ENCODE results near the gene MAPRE2. TPM values are rescaled to one million over a fixed set of nuclear protein-coding genes. Genes with fewer than 3 reads are reported as not detected.

Gene MAPRE2
- total and polyA plus RNA-seq, 4 donors = 12.5 to 57.8 (median 19.8) TPM

DNA sequence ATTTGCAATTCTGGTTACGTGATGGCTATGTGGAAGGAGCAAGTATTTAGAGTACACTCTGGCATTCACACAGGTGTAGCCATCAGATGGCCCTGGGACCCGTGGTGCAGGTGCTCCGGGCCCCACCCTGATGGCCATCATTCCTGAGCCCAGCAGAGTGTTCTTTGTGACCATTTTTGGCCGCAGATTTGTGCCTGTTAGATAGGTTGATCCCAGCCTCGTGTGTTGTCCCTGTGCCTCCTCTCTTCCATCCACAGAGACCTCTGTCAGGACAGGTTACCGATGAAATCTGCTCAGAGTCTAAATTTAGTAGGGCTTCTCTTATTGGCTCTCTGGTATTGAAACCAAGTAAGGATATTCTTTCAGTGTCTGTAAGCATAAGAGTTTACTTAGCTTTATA is 33.9 kb downstream of the MAPRE2 start:
- Histone ChIP-seq H3K9ac (ENCODE audit: insufficient read depth in 1 of 2, low read length in 2 of 2) (no peak overlapping the region), H3K27me3 (ENCODE audit: control insufficient read depth in 3 of 3, insufficient read depth in 3 of 3, low read length in 2 of 3) (no peaks in the 10 kb centered on the region), H3K4me3 (no peak overlapping the region), H3K36me3 (ENCODE audit: control insufficient read depth in 4 of 4, insufficient read depth in 4 of 4, low read length in 4 of 4) (peaks cover 3 to 6% (median 4%) of the 10 kb centered on the region in 4 donors), H3K27ac (ENCODE audit: low read depth in 1 of 2, low read length in 1 of 2) (peak overlapping the region in 1 of 2 donors; percentile 90), H3K9me3 (ENCODE audit: control insufficient read depth in 4 of 4, insufficient read depth in 3 of 4, low read length in 3 of 4) (no peaks in the 10 kb centered on the region), H3K4me1 (ENCODE audit: control insufficient read depth in 5 of 5, insufficient read depth in 5 of 5, low read length in 5 of 5) (peaks cover 0 to 33% (median 4%) of the 10 kb centered on the region in 5 donors)
- TF ChIP-seq, protein P1, sequence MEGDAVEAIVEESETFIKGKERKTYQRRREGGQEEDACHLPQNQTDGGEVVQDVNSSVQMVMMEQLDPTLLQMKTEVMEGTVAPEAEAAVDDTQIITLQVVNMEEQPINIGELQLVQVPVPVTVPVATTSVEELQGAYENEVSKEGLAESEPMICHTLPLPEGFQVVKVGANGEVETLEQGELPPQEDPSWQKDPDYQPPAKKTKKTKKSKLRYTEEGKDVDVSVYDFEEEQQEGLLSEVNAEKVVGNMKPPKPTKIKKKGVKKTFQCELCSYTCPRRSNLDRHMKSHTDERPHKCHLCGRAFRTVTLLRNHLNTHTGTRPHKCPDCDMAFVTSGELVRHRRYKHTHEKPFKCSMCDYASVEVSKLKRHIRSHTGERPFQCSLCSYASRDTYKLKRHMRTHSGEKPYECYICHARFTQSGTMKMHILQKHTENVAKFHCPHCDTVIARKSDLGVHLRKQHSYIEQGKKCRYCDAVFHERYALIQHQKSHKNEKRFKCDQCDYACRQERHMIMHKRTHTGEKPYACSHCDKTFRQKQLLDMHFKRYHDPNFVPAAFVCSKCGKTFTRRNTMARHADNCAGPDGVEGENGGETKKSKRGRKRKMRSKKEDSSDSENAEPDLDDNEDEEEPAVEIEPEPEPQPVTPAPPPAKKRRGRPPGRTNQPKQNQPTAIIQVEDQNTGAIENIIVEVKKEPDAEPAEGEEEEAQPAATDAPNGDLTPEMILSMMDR (IDR thresholded peaks at IDR 0.05; ENCODE audit: control extremely low read depth, extremely low read depth) = no peak
- ATAC-seq (ENCODE audit: insufficient read depth, low FRiP score) = no peak
- DNase-seq = no peak
- WGBS, 2 donors = 81 to 82% methylated on average over 6 of the region's 6 CpGs

DNA sequence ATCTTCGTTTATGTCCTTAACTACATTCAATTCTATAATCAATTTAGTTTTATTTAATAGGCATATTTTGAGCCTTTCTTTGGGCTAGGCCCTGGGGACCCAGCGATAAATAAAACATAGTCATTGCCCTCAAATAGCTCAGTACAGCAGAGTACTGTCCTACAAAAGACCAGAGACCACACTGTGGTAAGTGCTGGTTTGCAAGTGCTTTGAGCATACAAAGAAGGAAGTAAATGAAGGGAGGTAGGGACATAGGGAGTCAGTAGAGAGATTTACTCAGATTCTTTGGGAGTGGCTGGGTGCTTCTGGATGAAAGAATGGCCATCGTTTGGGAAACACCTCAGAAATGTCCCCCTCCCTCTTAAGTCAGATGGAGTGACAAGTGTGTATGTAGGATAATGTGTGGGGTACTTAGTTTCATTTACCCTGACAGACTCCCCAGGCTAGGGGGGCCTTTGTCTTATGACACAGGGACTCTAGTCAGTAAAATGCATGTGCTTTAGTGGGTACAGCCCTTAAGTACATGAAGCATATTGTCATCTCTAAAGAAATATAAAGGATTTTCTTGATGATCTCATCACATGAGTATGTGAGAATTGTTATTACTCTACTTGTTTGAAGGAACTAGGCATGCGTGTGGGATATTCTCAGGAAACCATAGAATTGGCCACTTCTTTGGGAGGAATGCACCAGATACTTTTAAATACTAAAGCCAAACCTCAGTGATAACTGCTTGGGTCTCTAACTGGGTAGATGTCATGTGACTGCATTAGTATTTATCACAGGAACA is 35.1 kb downstream of the MAPRE2 start:
- no peak overlapping the region for H3K9ac ChIP-seq (ENCODE audit: insufficient read depth in 1 of 2, low read length in 2 of 2)
- no peak overlapping the region for H3K4me3 ChIP-seq
- DNase-seq (no peak), ATAC-seq (ENCODE audit: insufficient read depth, low FRiP score) (no peak)
- no peaks in the 10 kb centered on the region for H3K36me3 ChIP-seq (ENCODE audit: control insufficient read depth in 4 of 4, insufficient read depth in 4 of 4, low read length in 4 of 4)
- TF ChIP-seq, protein P1 (IDR thresholded peaks at IDR 0.05; ENCODE audit: control extremely low read depth, extremely low read depth) = no peak
- WGBS, 2 donors = 58 to 67% methylated on average over 4 of the region's 4 CpGs
- H3K27me3 ChIP-seq (ENCODE audit: control insufficient read depth in 3 of 3, insufficient read depth in 3 of 3, low read length in 2 of 3) = no peaks in the 10 kb centered on the region
- H3K4me1 ChIP-seq (ENCODE audit: control insufficient read depth in 5 of 5, insufficient read depth in 5 of 5, low read length in 5 of 5) = peaks cover 0 to 37% (median 4%) of the 10 kb centered on the region in 5 donors
- H3K9me3 ChIP-seq (ENCODE audit: control insufficient read depth in 4 of 4, insufficient read depth in 3 of 4, low read length in 3 of 4) = no peaks in the 10 kb centered on the region
- peak overlapping the region in 1 of 2 donors; percentile 61 for H3K27ac ChIP-seq (ENCODE audit: low read depth in 1 of 2, low read length in 1 of 2)

DNA sequence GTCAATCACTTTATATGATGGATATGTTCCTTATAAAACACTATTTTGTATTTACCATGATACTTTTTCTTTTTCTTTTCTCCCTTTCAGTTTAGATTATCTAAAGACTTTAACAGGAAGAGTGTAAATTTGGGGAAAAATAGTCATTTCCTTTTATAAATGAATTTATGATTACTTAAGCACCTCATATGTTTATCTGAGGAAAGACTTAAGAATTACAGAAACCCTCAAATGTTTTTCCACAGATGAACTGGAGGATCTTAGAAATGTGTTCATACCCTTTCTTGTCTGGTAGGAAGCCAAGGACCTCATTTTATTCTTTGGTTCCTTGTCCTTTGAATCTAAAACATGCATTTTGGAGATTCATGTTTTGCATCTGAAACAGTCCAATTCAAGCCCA is 36.7 kb downstream of the MAPRE2 start:
- no peak overlapping the region for H3K9ac ChIP-seq (ENCODE audit: insufficient read depth in 1 of 2, low read length in 2 of 2)
- no peaks in the 10 kb centered on the region for H3K27me3 ChIP-seq (ENCODE audit: control insufficient read depth in 3 of 3, insufficient read depth in 3 of 3, low read length in 2 of 3)
- H3K4me1 ChIP-seq (ENCODE audit: control insufficient read depth in 5 of 5, insufficient read depth in 5 of 5, low read length in 5 of 5) = peaks cover 0 to 34% (median 0%) of the 10 kb centered on the region in 5 donors
- H3K36me3 ChIP-seq (ENCODE audit: control insufficient read depth in 4 of 4, insufficient read depth in 4 of 4, low read length in 4 of 4) = no peaks in the 10 kb centered on the region
- ATAC-seq (ENCODE audit: insufficient read depth, low FRiP score) = no peak
- H3K27ac ChIP-seq (ENCODE audit: low read depth in 1 of 2, low read length in 1 of 2) = no peak overlapping the region
- H3K4me3 ChIP-seq = no peak overlapping the region
- TF ChIP-seq, protein P1 (IDR thresholded peaks at IDR 0.05; ENCODE audit: control extremely low read depth, extremely low read depth) = no peak
- no peaks in the 10 kb centered on the region for H3K9me3 ChIP-seq (ENCODE audit: control insufficient read depth in 4 of 4, insufficient read depth in 3 of 4, low read length in 3 of 4)
- no peak for DNase-seq
